Measurements from ENCODE around the gene TNP2. TPM values are rescaled to one million over a fixed set of nuclear protein-coding genes. Genes with fewer than 3 reads are reported as not detected.

The TNP2 gene
- polyA plus RNA-seq, 1 of the 3 experiments (the other 2 are of a cell fraction): not detected

DNA sequence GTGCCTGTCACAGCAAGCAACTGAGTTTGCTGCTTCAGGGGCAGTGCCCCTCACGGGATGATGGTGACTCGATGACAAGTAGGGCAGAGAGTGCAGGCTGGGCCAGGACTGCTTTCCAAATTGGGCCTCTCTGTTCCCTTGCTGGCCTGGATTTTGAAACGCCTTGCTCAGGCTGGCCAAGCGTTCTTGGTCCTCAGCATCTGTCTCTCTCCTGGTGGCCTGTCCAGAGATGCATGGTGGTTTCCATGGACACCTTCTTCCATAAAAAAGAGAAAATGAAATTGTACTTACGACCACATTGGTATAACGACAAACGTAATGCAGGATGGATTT is 31.4 kb upstream of the TNP2 start (continued):
- no peak for TF ChIP-seq RXRA (IDR thresholded peaks at IDR 0.05; ENCODE audit: borderline replicate concordance, low read depth)
- no peak for TF ChIP-seq MXI1 (IDR thresholded peaks at IDR 0.05; ENCODE audit: low read depth, low read length)
- TF ChIP-seq RCOR1 (IDR thresholded peaks at IDR 0.05; ENCODE audit: low read length): no peak
- TF ChIP-seq, protein P1, sequence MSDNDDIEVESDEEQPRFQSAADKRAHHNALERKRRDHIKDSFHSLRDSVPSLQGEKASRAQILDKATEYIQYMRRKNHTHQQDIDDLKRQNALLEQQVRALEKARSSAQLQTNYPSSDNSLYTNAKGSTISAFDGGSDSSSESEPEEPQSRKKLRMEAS (IDR thresholded peaks at IDR 0.05; ENCODE audit: low read depth): no peak
- TF ChIP-seq GATA2 (CRISPR knock-in tag; IDR thresholded peaks at IDR 0.05): no peak
- TF ChIP-seq TEAD4 (IDR thresholded peaks at IDR 0.05; ENCODE audit: borderline replicate concordance, insufficient read depth): no peak
- TF ChIP-seq GABPA (IDR thresholded peaks at IDR 0.05; ENCODE audit: low read depth): no peak

DNA sequence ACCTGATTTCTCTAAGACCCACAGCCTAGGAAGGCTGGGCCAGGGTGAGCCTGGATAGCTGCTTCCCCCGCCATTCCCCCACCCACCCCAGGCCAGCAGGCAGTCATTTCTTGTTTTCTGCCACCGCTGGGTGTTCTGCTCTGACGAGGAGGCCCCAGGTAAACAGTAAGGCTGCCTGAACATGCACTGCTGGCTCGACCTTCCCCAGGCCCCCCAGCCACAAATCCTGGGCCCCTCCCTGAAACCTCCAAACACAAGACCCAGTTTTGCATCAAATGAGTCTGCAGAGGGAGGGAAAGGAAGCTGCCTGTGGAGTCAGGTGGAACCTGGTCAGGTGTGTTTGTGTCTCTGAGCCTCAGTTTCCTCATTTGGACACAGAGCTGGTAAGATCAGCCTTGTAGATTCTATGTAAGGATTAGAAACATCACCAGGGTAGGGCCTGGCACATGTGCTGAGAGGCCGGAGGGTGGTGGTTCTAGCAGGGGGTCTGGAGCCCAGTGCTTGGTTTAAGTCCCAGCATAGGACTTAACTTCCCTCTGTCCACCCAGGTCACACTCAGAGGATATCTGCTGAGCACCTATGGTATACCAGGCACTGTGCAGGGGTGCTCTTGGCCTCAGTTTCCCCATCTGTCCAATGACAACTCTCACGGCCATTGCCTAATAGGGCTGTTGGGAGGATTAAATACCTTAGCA is 30.9 kb upstream of the TNP2 start:
- H4K20me1 ChIP-seq (ENCODE audit: insufficient read depth): no peaks in the 10 kb centered on the region
- ChIA-PET CTCF (interaction anchor here (1.4 kb wide), 1 partner anchor 335 kb away, joined by 5 read pairs; no protein-coding TSS in a partner anchor), POLR2A (no interaction called here)
- no peaks in the 10 kb centered on the region for H3K9me3 ChIP-seq
- H3K36me3 ChIP-seq (replicated peaks in 1 of 2; ENCODE audit: control insufficient read depth in 1 of 2, insufficient read depth in 2 of 2, low read length in 1 of 2): no peaks in the 10 kb centered on the region
- H3K9me2 ChIP-seq: no peaks in the 10 kb centered on the region
- H3K79me2 ChIP-seq (ENCODE audit: insufficient read depth): no peaks in the 10 kb centered on the region
- no peak overlapping the region for H3K9ac ChIP-seq
- WGBS (ENCODE audit: low lambda C conversion rate): 100% methylated on average over 4 of the region's 6 CpGs
- H2AFZ ChIP-seq (ENCODE audit: low read depth): no peak overlapping the region
- peaks cover 0 to 28% of the 10 kb centered on the region in 2 experiments; a peak in 2 of 4 replicates for H3K4me1 ChIP-seq (ENCODE audit: control insufficient read depth in 1 of 2, insufficient read depth in 2 of 2, low read depth in 1 of 2, low read length in 1 of 2)
- TF ChIP-seq, protein P1 (IDR thresholded peaks at IDR 0.05; ENCODE audit: low read depth): no peak
- TF ChIP-seq TCF12 (IDR thresholded peaks at IDR 0.05): no peak
- no peak for TF ChIP-seq RFX5 (IDR thresholded peaks at IDR 0.05; ENCODE audit: low read length)
- TF ChIP-seq, protein P2, sequence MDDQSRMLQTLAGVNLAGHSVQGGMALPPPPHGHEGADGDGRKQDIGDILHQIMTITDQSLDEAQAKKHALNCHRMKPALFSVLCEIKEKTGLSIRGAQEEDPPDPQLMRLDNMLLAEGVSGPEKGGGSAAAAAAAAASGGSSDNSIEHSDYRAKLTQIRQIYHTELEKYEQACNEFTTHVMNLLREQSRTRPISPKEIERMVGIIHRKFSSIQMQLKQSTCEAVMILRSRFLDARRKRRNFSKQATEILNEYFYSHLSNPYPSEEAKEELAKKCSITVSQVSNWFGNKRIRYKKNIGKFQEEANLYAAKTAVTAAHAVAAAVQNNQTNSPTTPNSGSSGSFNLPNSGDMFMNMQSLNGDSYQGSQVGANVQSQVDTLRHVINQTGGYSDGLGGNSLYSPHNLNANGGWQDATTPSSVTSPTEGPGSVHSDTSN (IDR thresholded peaks at IDR 0.05): no peak
- TF ChIP-seq, protein P3, sequence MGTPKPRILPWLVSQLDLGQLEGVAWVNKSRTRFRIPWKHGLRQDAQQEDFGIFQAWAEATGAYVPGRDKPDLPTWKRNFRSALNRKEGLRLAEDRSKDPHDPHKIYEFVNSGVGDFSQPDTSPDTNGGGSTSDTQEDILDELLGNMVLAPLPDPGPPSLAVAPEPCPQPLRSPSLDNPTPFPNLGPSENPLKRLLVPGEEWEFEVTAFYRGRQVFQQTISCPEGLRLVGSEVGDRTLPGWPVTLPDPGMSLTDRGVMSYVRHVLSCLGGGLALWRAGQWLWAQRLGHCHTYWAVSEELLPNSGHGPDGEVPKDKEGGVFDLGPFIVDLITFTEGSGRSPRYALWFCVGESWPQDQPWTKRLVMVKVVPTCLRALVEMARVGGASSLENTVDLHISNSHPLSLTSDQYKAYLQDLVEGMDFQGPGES (IDR thresholded peaks at IDR 0.05; ENCODE audit: low read depth, low read length): no peak
- TF ChIP-seq, protein P4, sequence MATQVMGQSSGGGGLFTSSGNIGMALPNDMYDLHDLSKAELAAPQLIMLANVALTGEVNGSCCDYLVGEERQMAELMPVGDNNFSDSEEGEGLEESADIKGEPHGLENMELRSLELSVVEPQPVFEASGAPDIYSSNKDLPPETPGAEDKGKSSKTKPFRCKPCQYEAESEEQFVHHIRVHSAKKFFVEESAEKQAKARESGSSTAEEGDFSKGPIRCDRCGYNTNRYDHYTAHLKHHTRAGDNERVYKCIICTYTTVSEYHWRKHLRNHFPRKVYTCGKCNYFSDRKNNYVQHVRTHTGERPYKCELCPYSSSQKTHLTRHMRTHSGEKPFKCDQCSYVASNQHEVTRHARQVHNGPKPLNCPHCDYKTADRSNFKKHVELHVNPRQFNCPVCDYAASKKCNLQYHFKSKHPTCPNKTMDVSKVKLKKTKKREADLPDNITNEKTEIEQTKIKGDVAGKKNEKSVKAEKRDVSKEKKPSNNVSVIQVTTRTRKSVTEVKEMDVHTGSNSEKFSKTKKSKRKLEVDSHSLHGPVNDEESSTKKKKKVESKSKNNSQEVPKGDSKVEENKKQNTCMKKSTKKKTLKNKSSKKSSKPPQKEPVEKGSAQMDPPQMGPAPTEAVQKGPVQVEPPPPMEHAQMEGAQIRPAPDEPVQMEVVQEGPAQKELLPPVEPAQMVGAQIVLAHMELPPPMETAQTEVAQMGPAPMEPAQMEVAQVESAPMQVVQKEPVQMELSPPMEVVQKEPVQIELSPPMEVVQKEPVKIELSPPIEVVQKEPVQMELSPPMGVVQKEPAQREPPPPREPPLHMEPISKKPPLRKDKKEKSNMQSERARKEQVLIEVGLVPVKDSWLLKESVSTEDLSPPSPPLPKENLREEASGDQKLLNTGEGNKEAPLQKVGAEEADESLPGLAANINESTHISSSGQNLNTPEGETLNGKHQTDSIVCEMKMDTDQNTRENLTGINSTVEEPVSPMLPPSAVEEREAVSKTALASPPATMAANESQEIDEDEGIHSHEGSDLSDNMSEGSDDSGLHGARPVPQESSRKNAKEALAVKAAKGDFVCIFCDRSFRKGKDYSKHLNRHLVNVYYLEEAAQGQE (IDR thresholded peaks at IDR 0.05; ENCODE audit: low read depth, low read length): no peak
- TF ChIP-seq TAF1 (IDR thresholded peaks at IDR 0.05; ENCODE audit: borderline replicate concordance, low read depth, low read length): no peak
- no peak for TF ChIP-seq EP300 (IDR thresholded peaks at IDR 0.05; ENCODE audit: borderline replicate concordance in 1 of 2, low read depth in 1 of 2, low read length in 1 of 2)
- no peak for TF ChIP-seq NFIC (IDR thresholded peaks at IDR 0.05; ENCODE audit: borderline replicate concordance)
- TF ChIP-seq, protein P5, sequence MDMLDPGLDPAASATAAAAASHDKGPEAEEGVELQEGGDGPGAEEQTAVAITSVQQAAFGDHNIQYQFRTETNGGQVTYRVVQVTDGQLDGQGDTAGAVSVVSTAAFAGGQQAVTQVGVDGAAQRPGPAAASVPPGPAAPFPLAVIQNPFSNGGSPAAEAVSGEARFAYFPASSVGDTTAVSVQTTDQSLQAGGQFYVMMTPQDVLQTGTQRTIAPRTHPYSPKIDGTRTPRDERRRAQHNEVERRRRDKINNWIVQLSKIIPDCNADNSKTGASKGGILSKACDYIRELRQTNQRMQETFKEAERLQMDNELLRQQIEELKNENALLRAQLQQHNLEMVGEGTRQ (IDR thresholded peaks at IDR 0.05; ENCODE audit: borderline replicate concordance, low read depth, low read length): no peak
- TF ChIP-seq MEF2A (IDR thresholded peaks at IDR 0.05; ENCODE audit: borderline replicate concordance, low read depth): no peak
- TF ChIP-seq TEAD4 (IDR thresholded peaks at IDR 0.05; ENCODE audit: borderline replicate concordance, insufficient read depth): no peak
- no peak for TF ChIP-seq FOXJ3 (CRISPR knock-in tag; IDR thresholded peaks at IDR 0.05)
- TF ChIP-seq CHD2 (IDR thresholded peaks at IDR 0.05; ENCODE audit: low read length, partially characterized antibody): no peak
- TF ChIP-seq POLR2AphosphoS5 (IDR thresholded peaks at IDR 0.05; ENCODE audit: low read depth, low read length): no peak
- TF ChIP-seq, protein P6, sequence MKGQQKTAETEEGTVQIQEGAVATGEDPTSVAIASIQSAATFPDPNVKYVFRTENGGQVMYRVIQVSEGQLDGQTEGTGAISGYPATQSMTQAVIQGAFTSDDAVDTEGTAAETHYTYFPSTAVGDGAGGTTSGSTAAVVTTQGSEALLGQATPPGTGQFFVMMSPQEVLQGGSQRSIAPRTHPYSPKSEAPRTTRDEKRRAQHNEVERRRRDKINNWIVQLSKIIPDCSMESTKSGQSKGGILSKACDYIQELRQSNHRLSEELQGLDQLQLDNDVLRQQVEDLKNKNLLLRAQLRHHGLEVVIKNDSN (IDR thresholded peaks at IDR 0.05; ENCODE audit: borderline replicate concordance, low read depth): no peak
- H3K27ac ChIP-seq (ENCODE audit: low read depth in 2 of 2, low read length in 1 of 2): no peak overlapping the region
- no peaks in the 10 kb centered on the region for H3K27me3 ChIP-seq (ENCODE audit: insufficient read depth)
- H3K4me2 ChIP-seq: no peak overlapping the region
- no peak for DNase-seq
- no peak overlapping the region for H3K4me3 ChIP-seq (ENCODE audit: low read depth in 2 of 2, low read length in 1 of 2)
- H3F3A ChIP-seq (replicated peaks; ENCODE audit: insufficient read depth): peaks cover 3% of the 10 kb centered on the region

All from SK-N-SH (cell line).